LNCAP (cell line): ENCODE data around the gene RPS4Y2.

Experiments used
- TF ChIP-seq, protein P1 (sequence below): fragments of 450-650 bp; IDR thresholded peaks from 2 replicates; pipeline ENCODE4 v1.5.1; 2017; ENCODE audit warnings: mild to moderate bottlenecking

RPS4Y2 gene

DNA sequence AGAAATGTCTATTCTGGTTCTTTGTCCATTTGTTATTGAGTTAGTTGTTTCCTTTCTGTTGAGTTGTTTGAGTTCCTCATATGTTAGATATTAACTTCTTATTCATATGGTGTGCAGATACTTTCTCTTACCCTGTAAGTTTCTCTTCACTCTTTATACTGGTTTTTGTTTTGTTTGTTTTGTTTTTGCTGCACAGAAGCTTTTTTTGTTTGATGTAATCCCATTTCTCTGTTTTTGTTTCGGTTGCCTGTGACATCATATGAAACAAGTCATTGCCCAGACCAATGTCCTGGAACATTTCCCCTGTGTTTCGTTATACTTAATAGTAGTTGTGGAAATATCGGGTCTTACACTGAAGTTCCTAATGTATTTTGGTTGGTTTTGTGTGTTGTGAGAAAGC lies 31.2 kb downstream of the RPS4Y2 start:
- TF ChIP-seq, protein P1, sequence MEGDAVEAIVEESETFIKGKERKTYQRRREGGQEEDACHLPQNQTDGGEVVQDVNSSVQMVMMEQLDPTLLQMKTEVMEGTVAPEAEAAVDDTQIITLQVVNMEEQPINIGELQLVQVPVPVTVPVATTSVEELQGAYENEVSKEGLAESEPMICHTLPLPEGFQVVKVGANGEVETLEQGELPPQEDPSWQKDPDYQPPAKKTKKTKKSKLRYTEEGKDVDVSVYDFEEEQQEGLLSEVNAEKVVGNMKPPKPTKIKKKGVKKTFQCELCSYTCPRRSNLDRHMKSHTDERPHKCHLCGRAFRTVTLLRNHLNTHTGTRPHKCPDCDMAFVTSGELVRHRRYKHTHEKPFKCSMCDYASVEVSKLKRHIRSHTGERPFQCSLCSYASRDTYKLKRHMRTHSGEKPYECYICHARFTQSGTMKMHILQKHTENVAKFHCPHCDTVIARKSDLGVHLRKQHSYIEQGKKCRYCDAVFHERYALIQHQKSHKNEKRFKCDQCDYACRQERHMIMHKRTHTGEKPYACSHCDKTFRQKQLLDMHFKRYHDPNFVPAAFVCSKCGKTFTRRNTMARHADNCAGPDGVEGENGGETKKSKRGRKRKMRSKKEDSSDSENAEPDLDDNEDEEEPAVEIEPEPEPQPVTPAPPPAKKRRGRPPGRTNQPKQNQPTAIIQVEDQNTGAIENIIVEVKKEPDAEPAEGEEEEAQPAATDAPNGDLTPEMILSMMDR: no peak

DNA sequence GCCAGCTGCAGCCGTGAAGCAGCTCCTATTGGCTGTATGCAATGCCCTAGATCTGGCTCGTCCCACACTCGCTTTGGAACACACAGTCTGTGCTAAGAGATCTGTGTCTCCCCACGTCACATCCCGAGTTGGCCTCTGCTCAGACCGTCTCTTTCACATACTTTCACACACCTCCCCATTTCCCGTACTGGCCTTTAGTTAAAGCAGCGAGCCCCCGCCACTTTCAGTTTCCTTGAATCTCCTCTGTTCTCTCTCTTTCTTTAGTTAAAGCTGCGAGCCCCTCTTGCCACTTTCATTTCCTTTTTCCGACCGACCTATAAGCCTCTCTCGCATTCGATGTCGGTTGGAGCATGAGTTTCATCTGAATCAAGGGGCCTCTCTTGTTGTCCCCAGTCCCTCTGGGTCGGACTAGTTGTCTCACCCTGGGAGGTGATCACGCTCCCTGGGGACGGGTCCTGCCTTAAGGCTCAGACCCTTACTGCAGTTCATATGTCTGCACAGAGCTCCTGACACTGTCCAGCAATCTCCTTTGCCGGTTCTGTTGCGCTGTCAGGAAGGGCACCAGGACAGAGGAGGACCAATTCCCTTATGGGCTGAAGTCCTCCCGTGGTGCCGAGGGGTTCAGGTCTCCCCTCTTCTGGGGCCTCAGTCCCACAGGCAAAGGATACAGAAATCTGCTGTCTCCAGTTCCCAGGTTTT lies 42.6 kb downstream of the RPS4Y2 start:
- TF ChIP-seq, protein P1: no peak

DNA sequence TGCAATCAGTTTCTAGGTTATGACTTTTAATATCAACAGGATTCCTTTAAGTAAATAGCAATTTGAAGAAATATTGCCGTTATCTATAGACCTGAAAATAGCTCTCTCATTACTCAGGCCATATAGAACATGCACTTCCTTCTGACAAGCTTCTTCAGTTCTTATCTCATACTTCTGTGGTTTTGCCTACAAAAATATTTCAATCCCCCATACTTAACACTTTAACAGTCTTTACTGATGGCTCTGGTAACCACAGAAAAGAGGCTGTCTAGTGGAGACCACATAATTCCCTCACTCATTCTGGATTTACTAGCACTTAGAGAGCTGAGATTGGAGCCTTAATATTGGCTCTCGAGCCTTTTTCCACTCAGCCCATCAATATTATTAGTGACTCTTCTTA lies 46.8 kb downstream of the RPS4Y2 start:
- TF ChIP-seq, protein P1: no peak

DNA sequence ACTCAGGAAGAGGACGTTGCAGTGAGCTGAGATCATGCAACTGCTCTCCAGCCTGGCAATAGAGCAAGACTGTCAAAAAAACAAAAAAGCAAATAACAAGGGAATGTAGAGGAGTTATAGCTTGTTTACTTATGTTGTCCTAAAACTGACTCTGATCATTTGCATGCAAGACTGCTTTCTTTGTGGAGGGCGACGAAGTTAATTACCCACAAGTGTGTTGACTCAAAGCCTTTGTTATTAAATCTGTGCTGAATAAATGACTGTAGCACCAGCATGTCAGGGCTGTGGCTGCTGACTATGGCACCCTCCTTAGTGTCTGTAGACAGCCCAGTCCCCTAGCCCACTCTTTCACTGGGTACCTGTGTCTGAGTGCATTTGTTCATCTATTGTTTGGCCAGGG lies 50.3 kb downstream of the RPS4Y2 start:
- TF ChIP-seq, protein P1: no peak

DNA sequence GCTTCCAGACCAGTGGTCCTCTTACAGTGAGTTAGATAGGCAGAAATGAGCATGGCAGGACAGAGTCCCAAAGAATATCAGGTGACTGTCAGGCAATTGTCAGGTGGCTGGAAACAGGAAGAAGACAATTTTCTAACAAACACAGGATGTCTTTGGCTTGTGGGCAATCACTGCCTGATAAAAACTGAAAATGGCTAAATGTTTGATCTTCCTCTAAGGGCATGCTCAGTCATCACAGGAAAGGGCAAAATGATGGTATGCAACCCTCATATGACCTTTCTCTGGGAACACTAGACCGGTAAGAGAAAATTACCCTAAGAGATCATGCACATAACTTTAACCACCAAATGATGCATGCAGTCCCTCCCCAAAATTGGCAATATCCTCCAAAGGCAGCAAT lies 57.6 kb downstream of the RPS4Y2 start:
- TF ChIP-seq, protein P1: no peak

DNA sequence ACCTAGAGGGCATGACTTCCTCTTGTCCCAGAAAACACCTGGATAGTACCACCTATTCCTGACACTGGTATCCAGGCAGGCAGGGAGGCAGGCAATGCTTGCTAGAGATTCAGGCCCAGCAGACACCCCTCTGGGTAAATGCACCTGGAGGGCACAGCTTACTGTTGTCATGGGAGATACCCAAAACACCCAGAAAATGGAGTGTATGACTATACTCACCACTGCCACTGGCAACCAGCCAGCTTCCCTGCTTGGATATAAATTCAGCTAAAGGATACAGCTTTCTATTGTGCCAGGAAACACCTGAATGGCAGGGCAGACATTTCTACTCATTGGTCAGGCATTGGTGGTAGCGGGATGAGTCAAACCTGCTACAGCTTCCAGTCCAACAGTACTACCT lies 58.9 kb downstream of the RPS4Y2 start:
- TF ChIP-seq, protein P1: no peak

DNA sequence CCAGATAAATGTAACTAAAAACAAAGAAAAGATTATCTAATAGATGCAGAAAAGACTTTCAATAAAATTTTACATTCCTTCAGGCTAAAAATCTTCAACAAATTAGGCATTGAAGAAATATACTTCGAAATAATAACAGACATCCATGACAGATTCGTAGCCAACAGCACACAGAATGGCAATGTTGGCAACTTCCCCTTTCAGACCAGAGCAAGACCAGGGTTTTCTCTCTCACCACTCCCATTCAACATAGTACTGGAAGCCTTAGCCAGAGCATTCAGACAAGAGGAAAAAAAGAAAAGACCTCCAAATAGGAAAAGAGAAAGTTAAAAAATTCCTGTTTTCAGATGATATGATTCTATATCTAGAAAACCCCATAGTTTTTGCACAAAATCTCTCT lies 61.2 kb downstream of the RPS4Y2 start:
- TF ChIP-seq, protein P1: no peak
